GM19397 (cell line): ENCODE data around the gene ABHD12.
A peak's percentile ranks its signal among the peaks of the same experiment; 100 is the strongest.
"Not testable (repeated sequence)": the region's sequence is repeated elsewhere in the genome, so short reads cannot be mapped to it uniquely, and the experiment has no call there.

Experiments used
- ATAC-seq: cut with Tn5 transposase; IDR thresholded peaks from one replicate; pipeline ENCODE4 v1.9.1; 2021; ENCODE audit warnings: mild to moderate bottlenecking, moderate library complexity; ENCODE audit not compliant: unreplicated experiment

ABHD12 gene

GRCh38 chr20:25324412-25324811 lies 66.2 kb downstream of the ABHD12 start:
- no peak for ATAC-seq

- no peak for ATAC-seq
Measured at GRCh38 chr20:25323496-25324246, 67.0 kb downstream of the ABHD12 start.

- no peak for ATAC-seq
Measured at GRCh38 chr20:25321991-25322390, 68.6 kb downstream of the ABHD12 start.

GRCh38 chr20:25321262-25321831 lies 69.3 kb downstream of the ABHD12 start:
- ATAC-seq = no peak

GRCh38 chr20:25320035-25320800 lies 70.4 kb downstream of the ABHD12 start:
- no peak for ATAC-seq

- ATAC-seq = no peak
Measured at GRCh38 chr20:25319241-25320034, 71.2 kb downstream of the ABHD12 start.

- peak; percentile 91 for ATAC-seq
Measured at GRCh38 chr20:25318471-25319240, 72.0 kb downstream of the ABHD12 start.

- no peak for ATAC-seq
Measured at GRCh38 chr20:25317351-25318075, 73.1 kb downstream of the ABHD12 start.

GRCh38 chr20:25316506-25317190 lies 74.0 kb downstream of the ABHD12 start:
- ATAC-seq = no peak

GRCh38 chr20:25315418-25316210 lies 75.0 kb downstream of the ABHD12 start:
- no peak for ATAC-seq

GRCh38 chr20:25314497-25315417 lies 75.9 kb downstream of the ABHD12 start:
- ATAC-seq = no peak

GRCh38 chr20:25313593-25313992 lies 77.0 kb downstream of the ABHD12 start:
- ATAC-seq = no peak

- ATAC-seq = not testable (repeated sequence)
Measured at GRCh38 chr20:25312716-25313115, 77.9 kb downstream of the ABHD12 start.

GRCh38 chr20:25310921-25311728 lies 79.5 kb downstream of the ABHD12 start:
- no peak for ATAC-seq

GRCh38 chr20:25310268-25310920 lies 80.2 kb downstream of the ABHD12 start:
- peak; percentile 89 for ATAC-seq
